ENCODE measurements around the gene MECP2. TPM values are rescaled to one million over a fixed set of nuclear protein-coding genes. Genes with fewer than 3 reads are reported as not detected.

The MECP2 gene
- total and polyA plus RNA-seq, 9 donors, result 17.5 to 24.0 (median 20.7) TPM

GRCh38 chrX:154116426-154117211 is 19.1 kb upstream of the MECP2 start:
- H3K9me3 ChIP-seq (replicated peaks; ENCODE audit: control insufficient read depth, low read depth, low read length), result peaks cover 5% of the 10 kb centered on the region
- H3K4me1 ChIP-seq (ENCODE audit: control insufficient read depth, insufficient read depth, low read length), result peaks cover 3% of the 10 kb centered on the region
- H3K4me3 ChIP-seq (ENCODE audit: low read length), result no peak overlapping the region
- H3K36me3 ChIP-seq (ENCODE audit: control insufficient read depth, insufficient read depth, low read length), result no peaks in the 10 kb centered on the region
- 74% methylated on average over 7 of the region's 19 CpGs for WGBS (ENCODE audit: insufficient coverage)
- DNase-seq, result no peak
- peaks cover 12% of the 10 kb centered on the region for H3K27me3 ChIP-seq (ENCODE audit: control insufficient read depth, insufficient read depth, low read length)
- H3K27ac ChIP-seq (ENCODE audit: low read length), result no peak overlapping the region

GRCh38 chrX:154115750-154116149 is 18.2 kb upstream of the MECP2 start:
- Histone ChIP-seq H3K27ac (ENCODE audit: low read length) (no peak overlapping the region), H3K36me3 (ENCODE audit: control insufficient read depth, insufficient read depth, low read length) (no peaks in the 10 kb centered on the region), H3K4me3 (ENCODE audit: low read length) (no peak overlapping the region), H3K9me3 (replicated peaks; ENCODE audit: control insufficient read depth, low read depth, low read length) (peaks cover 5% of the 10 kb centered on the region), H3K4me1 (ENCODE audit: control insufficient read depth, insufficient read depth, low read length) (no peaks in the 10 kb centered on the region), H3K27me3 (ENCODE audit: control insufficient read depth, insufficient read depth, low read length) (peaks cover 9% of the 10 kb centered on the region)
- no peak for DNase-seq
- WGBS (ENCODE audit: insufficient coverage), result 78% methylated on average over 3 of the region's 5 CpGs

GRCh38 chrX:154115071-154115470 is 17.6 kb upstream of the MECP2 start:
- Histone ChIP-seq H3K27ac (ENCODE audit: low read length) (no peak overlapping the region), H3K4me1 (ENCODE audit: control insufficient read depth, insufficient read depth, low read length) (no peaks in the 10 kb centered on the region), H3K36me3 (ENCODE audit: control insufficient read depth, insufficient read depth, low read length) (no peaks in the 10 kb centered on the region), H3K9me3 (replicated peaks; ENCODE audit: control insufficient read depth, low read depth, low read length) (peaks cover 5% of the 10 kb centered on the region), H3K4me3 (ENCODE audit: low read length) (no peak overlapping the region), H3K27me3 (ENCODE audit: control insufficient read depth, insufficient read depth, low read length) (peaks cover 9% of the 10 kb centered on the region)
- no peak for DNase-seq
- 64% methylated on average over 8 of the region's 10 CpGs for WGBS (ENCODE audit: insufficient coverage)

GRCh38 chrX:154114652-154115051 is 17.1 kb upstream of the MECP2 start:
- no peak for DNase-seq
- no peaks in the 10 kb centered on the region for H3K36me3 ChIP-seq (ENCODE audit: control insufficient read depth, insufficient read depth, low read length)
- no peak overlapping the region for H3K27ac ChIP-seq (ENCODE audit: low read length)
- 84% methylated on average over 3 of the region's 5 CpGs for WGBS (ENCODE audit: insufficient coverage)
- no peak overlapping the region for H3K4me3 ChIP-seq (ENCODE audit: low read length)
- H3K9me3 ChIP-seq (replicated peaks; ENCODE audit: control insufficient read depth, low read depth, low read length), result peaks cover 5% of the 10 kb centered on the region
- H3K27me3 ChIP-seq (ENCODE audit: control insufficient read depth, insufficient read depth, low read length), result peaks cover 9% of the 10 kb centered on the region
- H3K4me1 ChIP-seq (ENCODE audit: control insufficient read depth, insufficient read depth, low read length), result no peaks in the 10 kb centered on the region

- H3K27ac ChIP-seq (ENCODE audit: low read length), result no peak overlapping the region
- H3K36me3 ChIP-seq (ENCODE audit: control insufficient read depth, insufficient read depth, low read length), result no peaks in the 10 kb centered on the region
- no peaks in the 10 kb centered on the region for H3K4me1 ChIP-seq (ENCODE audit: control insufficient read depth, insufficient read depth, low read length)
- H3K27me3 ChIP-seq (ENCODE audit: control insufficient read depth, insufficient read depth, low read length), result peaks cover 9% of the 10 kb centered on the region
- WGBS (ENCODE audit: insufficient coverage), result 100% methylated on average over 1 of the region's 6 CpGs
- H3K4me3 ChIP-seq (ENCODE audit: low read length), result no peak overlapping the region
- H3K9me3 ChIP-seq (replicated peaks; ENCODE audit: control insufficient read depth, low read depth, low read length), result peaks cover 5% of the 10 kb centered on the region
- no peak for DNase-seq
These were observed 16.2 kb upstream of the MECP2 start for GRCh38 chrX:154113729-154114128.

GRCh38 chrX:154098551-154098950 is 1.0 kb upstream of the MECP2 start:
- Histone ChIP-seq H3K36me3 (ENCODE audit: control insufficient read depth, insufficient read depth, low read length) (no peaks in the 10 kb centered on the region), H3K4me3 (ENCODE audit: low read length) (no peak overlapping the region), H3K27ac (ENCODE audit: low read length) (no peak overlapping the region), H3K4me1 (ENCODE audit: control insufficient read depth, insufficient read depth, low read length) (peaks cover 22% of the 10 kb centered on the region), H3K27me3 (ENCODE audit: control insufficient read depth, insufficient read depth, low read length) (peaks cover 20% of the 10 kb centered on the region), H3K9me3 (replicated peaks; ENCODE audit: control insufficient read depth, low read depth, low read length) (no peaks in the 10 kb centered on the region)
- no CpG with 5 or more reads among the region's 2 CpGs for WGBS (ENCODE audit: insufficient coverage)
- DNase-seq, result no peak

- 32% methylated on average over 56 of the region's 80 CpGs for WGBS (ENCODE audit: insufficient coverage)
- peaks cover 16% of the 10 kb centered on the region for H3K27me3 ChIP-seq (ENCODE audit: control insufficient read depth, insufficient read depth, low read length)
- H3K9me3 ChIP-seq (replicated peaks; ENCODE audit: control insufficient read depth, low read depth, low read length), result no peaks in the 10 kb centered on the region
- no peaks in the 10 kb centered on the region for H3K36me3 ChIP-seq (ENCODE audit: control insufficient read depth, insufficient read depth, low read length)
- peaks cover 22% of the 10 kb centered on the region for H3K4me1 ChIP-seq (ENCODE audit: control insufficient read depth, insufficient read depth, low read length)
- H3K4me3 ChIP-seq (ENCODE audit: low read length), result peak overlapping the region; percentile 64
- DNase-seq, result peak; percentile 88
- H3K27ac ChIP-seq (ENCODE audit: low read length), result peak overlapping the region; percentile 79
These were observed 421 bp downstream of the MECP2 start for GRCh38 chrX:154097003-154097588.

GRCh38 chrX:154096140-154097002 is 1.1 kb downstream of the MECP2 start:
- H3K4me1 ChIP-seq (ENCODE audit: control insufficient read depth, insufficient read depth, low read length), result peaks cover 22% of the 10 kb centered on the region
- 55% methylated on average over 15 of the region's 31 CpGs for WGBS (ENCODE audit: insufficient coverage)
- peaks cover 21% of the 10 kb centered on the region for H3K27me3 ChIP-seq (ENCODE audit: control insufficient read depth, insufficient read depth, low read length)
- no peaks in the 10 kb centered on the region for H3K9me3 ChIP-seq (replicated peaks; ENCODE audit: control insufficient read depth, low read depth, low read length)
- peak overlapping the region; percentile 79 for H3K27ac ChIP-seq (ENCODE audit: low read length)
- peak overlapping the region; percentile 64 for H3K4me3 ChIP-seq (ENCODE audit: low read length)
- H3K36me3 ChIP-seq (ENCODE audit: control insufficient read depth, insufficient read depth, low read length), result peaks cover 4% of the 10 kb centered on the region
- peak; percentile 28 for DNase-seq

GRCh38 chrX:154094833-154095232 is 2.7 kb downstream of the MECP2 start:
- no CpG with 5 or more reads among the region's 6 CpGs for WGBS (ENCODE audit: insufficient coverage)
- Histone ChIP-seq H3K27me3 (ENCODE audit: control insufficient read depth, insufficient read depth, low read length) (peaks cover 24% of the 10 kb centered on the region), H3K36me3 (ENCODE audit: control insufficient read depth, insufficient read depth, low read length) (peaks cover 9% of the 10 kb centered on the region), H3K4me3 (ENCODE audit: low read length) (no peak overlapping the region), H3K4me1 (ENCODE audit: control insufficient read depth, insufficient read depth, low read length) (peaks cover 22% of the 10 kb centered on the region), H3K27ac (ENCODE audit: low read length) (no peak overlapping the region), H3K9me3 (replicated peaks; ENCODE audit: control insufficient read depth, low read depth, low read length) (no peaks in the 10 kb centered on the region)
- DNase-seq, result no peak

GRCh38 chrX:154093965-154094364 is 3.6 kb downstream of the MECP2 start:
- peaks cover 22% of the 10 kb centered on the region for H3K4me1 ChIP-seq (ENCODE audit: control insufficient read depth, insufficient read depth, low read length)
- DNase-seq, result no peak
- 60% methylated on average over 1 of the region's 5 CpGs for WGBS (ENCODE audit: insufficient coverage)
- peaks cover 24% of the 10 kb centered on the region for H3K27me3 ChIP-seq (ENCODE audit: control insufficient read depth, insufficient read depth, low read length)
- H3K27ac ChIP-seq (ENCODE audit: low read length), result no peak overlapping the region
- H3K9me3 ChIP-seq (replicated peaks; ENCODE audit: control insufficient read depth, low read depth, low read length), result no peaks in the 10 kb centered on the region
- H3K36me3 ChIP-seq (ENCODE audit: control insufficient read depth, insufficient read depth, low read length), result peaks cover 9% of the 10 kb centered on the region
- H3K4me3 ChIP-seq (ENCODE audit: low read length), result no peak overlapping the region
